Kidney (tissue), 14 donors: ENCODE data around the gene PPDPF. TPM values are rescaled to one million over a fixed set of nuclear protein-coding genes. Genes with fewer than 3 reads are reported as not detected.

ENCODE experiments used
- DNase-seq, 5 donors: peaks; one replicate each; pipeline ENCODE4 v3.0.0-alpha.2; 2013 to 2020
- FAIRE-seq: peaks from 2 replicates; lab custom pipeline; 2012; peaks lifted over from hg19 to GRCh38; lab: Jason Lieb, UNC
- H3K27ac ChIP-seq, 2 donors: one replicate each; pipeline ENCODE4 v1.7.0; 2013; ENCODE audit warnings: low read depth in 2 of 2, low read length in 2 of 2, inconsistent platforms in 1 of 2
- H3K27me3 ChIP-seq: one replicate; pipeline ENCODE4 v1.7.1; 2013; ENCODE audit warnings: low read length, inconsistent platforms; ENCODE audit not compliant: control insufficient read depth, insufficient read depth
- H3K36me3 ChIP-seq, 3 donors: one replicate each; pipeline versions ENCODE4 v1.7.0 to v1.7.1; 2013; ENCODE audit warnings: low read length in 3 of 3, control low read depth in 1 of 3, inconsistent platforms in 1 of 3; ENCODE audit not compliant: insufficient read depth in 3 of 3, control insufficient read depth in 2 of 3
- H3K4me1 ChIP-seq, 3 donors: one replicate each; pipeline versions ENCODE4 v1.7.0 to v1.7.1; 2013; ENCODE audit warnings: low read length in 3 of 3, inconsistent platforms in 1 of 3, low read depth in 1 of 3; ENCODE audit not compliant: control insufficient read depth in 2 of 3, insufficient read depth in 2 of 3
- H3K4me3 ChIP-seq, 3 donors: one replicate each; pipeline versions ENCODE4 v1.7.0 to v1.8.1; 2013; ENCODE audit warnings: low read length in 3 of 3, control low read depth in 1 of 3, inconsistent platforms in 1 of 3
- H3K9ac ChIP-seq, 3 donors: one replicate each; pipeline versions ENCODE4 v1.7.0 to v1.7.1; 2013; ENCODE audit warnings: low read length in 3 of 3, control low read depth in 1 of 3, inconsistent platforms in 1 of 3
- H3K9me3 ChIP-seq, 3 donors: one replicate each; pipeline versions ENCODE4 v1.7.0 to v1.7.1; 2013; ENCODE audit warnings: low read length in 3 of 3, control low read depth in 1 of 3, inconsistent platforms in 1 of 3; ENCODE audit not compliant: control insufficient read depth in 2 of 3, insufficient read depth in 1 of 3
- intact Hi-C: fragments of 100-400 bp; cut with DNase I; formaldehyde crosslinking; loops from one replicate; pipeline ENCODE4 v1.11.1; 2022
- polyA plus RNA-seq: library from polyadenylated mRNA; stranded (reverse); fragments of 350-450 nt; fragmentation: Illumina TruSeq; extraction: RNeasy Lipid Tissue Mini Kit (QIAGEN cat#74804); gene quantifications from one replicate; pipeline ENCODE4 v1.2.3, GENCODE V29; 2014; ENCODE audit warnings: low read depth, low replicate concordance; ENCODE audit not compliant: insufficient read depth
- total RNA-seq: library from RNA; stranded (reverse); fragmentation: NEBNext Ultra II Directional; extraction: Animal tissue kit (Norgen Biotek cat#: 25700); gene quantifications from one replicate; pipeline ENCODE4 v1.2.1, GENCODE V29; 2021
- TF ChIP-seq, protein P1 (sequence below): IDR thresholded peaks from 3 replicates; pipeline ENCODE4 v1.5.1; 2012; ENCODE audit warnings: mild to moderate bottlenecking, moderate library complexity, borderline replicate concordance; ENCODE audit not compliant: insufficient read depth; ENCODE audit errors: extremely low read depth
- donor health status: control.
- donor health status: control.
- donor health status: control.
- donor health status: control.
- donor health status: control.
- donor health status: DM: yes; HTN: yes; CAD: no.
- donor health status: Normal renal cell carcinoma (clear cell type).

Gene PPDPF
- total and polyA plus RNA-seq, 2 donors from 2014 or later, result 578 to 961 TPM

DNA sequence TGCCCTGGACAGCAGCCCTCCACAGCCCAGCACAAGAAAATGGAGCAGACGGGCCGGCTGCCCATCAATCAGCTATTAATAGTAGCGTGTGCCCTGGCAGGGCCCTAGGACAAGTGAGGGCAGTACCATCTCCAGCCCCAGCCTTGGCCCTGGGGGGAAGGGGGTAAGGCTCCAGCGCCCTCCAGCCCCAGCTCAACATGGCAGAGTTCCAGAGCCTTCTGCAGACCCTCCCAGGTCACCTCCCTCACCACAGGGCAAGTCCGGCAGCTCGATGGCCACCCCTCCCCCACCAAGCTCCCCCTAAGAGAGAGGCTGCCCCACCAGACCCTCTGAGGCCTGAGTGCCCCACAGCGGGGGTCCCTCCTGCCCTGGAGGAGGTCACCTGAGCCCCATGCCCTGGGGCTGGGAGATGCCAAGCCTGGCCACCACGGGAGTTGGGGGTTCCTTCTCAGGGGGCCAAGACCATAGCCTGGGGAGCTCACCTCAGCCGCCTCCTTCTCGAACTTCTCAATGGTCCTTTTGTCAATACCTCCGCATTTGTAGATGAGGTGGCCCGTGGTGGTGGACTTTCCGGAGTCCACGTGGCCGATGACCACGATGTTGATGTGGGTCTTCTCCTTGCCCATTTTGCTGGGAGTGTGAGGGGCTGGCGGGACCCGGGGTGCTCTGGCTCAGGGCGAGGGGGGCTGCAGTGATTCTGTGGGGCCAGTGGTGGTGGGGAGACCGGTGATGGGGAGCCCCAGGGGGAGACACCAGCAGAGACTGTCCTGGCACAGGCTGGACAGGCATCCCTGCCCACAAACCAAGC lies 23.2 kb upstream of the PPDPF start:
- TF ChIP-seq, protein P1, sequence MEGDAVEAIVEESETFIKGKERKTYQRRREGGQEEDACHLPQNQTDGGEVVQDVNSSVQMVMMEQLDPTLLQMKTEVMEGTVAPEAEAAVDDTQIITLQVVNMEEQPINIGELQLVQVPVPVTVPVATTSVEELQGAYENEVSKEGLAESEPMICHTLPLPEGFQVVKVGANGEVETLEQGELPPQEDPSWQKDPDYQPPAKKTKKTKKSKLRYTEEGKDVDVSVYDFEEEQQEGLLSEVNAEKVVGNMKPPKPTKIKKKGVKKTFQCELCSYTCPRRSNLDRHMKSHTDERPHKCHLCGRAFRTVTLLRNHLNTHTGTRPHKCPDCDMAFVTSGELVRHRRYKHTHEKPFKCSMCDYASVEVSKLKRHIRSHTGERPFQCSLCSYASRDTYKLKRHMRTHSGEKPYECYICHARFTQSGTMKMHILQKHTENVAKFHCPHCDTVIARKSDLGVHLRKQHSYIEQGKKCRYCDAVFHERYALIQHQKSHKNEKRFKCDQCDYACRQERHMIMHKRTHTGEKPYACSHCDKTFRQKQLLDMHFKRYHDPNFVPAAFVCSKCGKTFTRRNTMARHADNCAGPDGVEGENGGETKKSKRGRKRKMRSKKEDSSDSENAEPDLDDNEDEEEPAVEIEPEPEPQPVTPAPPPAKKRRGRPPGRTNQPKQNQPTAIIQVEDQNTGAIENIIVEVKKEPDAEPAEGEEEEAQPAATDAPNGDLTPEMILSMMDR, result no peak
- peak in 1 of 5 donors; percentile 73 for DNase-seq

DNA sequence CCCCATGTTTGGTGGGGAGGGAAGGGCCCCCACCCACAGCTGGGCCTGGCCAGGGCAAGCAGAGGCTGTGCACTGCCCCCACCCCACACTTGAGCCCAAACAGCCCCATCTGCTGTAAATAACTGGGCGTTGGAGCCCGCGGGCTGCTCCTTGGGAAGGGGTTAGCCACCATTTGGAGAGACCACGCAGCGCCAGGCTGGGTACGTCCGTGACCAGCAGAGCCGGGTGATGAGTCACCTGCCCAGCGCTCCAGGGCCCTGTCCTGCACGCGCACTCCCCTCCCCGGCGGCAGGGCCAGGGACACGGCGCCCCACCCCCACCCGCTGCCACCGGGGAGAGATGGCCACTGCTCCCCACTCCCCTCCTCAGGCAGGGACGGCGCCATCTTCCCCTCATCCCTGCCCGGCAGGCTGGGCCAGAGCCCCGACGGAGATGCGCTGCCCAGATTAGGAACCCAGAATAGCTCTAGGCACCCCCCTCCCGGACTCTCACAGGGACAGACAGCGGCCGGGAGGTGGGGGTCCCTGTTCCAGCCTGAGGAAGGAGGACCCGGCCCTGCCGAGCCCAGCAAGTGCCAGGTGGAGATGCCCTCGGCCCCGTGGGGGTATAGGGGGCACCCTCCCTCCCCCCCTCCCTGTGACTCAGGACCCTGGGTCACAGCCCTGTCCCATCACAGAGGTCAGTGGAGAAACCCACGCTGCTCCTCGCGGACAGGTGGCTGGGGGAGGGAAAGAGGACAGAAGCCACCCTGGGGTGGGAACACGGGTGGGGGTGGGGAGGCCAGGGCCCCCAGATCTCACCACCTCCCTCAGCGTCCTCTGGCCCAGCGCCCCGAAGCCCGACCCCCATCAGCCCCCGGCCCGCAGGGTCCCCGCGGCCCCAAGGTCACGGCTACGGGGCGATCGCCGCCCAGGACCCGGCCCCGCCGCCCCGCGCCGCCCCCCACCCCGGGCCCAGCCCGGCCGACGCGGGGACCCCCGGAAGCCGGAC lies 22.3 kb upstream of the PPDPF start:
- H3K9ac ChIP-seq, result no peak overlapping the region
- peak in 3 of 5 donors; percentile 16 to 87 (median 68) for DNase-seq

More for the DNA sequence above, 23.2 kb upstream of the PPDPF start:
- Histone ChIP-seq H3K4me3 (no peak overlapping the region), H3K4me1 (peaks cover 0 to 2% (median 0%) of the 10 kb centered on the region in 3 donors), H3K27me3 (peaks cover 2% of the 10 kb centered on the region), H3K9ac (no peak overlapping the region), H3K9me3 (no peaks in the 10 kb centered on the region), H3K27ac (no peak overlapping the region), H3K36me3 (no peaks in the 10 kb centered on the region)
- intact Hi-C loops, result no loop called here
- FAIRE-seq, result no peak

DNA sequence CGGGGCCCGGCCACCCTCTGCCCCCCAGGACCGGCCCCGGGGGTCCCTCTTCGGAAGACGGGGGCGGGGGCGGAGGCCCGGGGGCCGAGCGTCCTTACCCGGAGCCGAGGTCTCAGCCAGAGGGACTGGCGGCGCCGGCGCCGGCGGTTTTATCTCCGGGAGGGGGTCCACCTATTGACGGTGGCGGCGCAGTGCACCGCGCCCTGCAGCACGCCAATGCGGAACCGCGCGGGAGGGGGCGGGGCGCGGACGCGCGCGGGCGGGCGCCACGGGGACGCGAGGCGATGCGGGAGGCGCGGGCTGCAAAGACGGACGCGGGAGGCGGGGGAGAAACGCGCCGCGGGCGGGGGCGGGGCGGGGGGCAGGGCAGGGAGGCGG lies 21.6 kb upstream of the PPDPF start, which contains the start of gene EEF1A2:
EEF1A2 (minus strand) TSS at position 124 of the 378 bp plus-strand sequence. CDS start 1,320 bp downstream, outside the sequence.
- no peak within 1 kb of the TSS for H3K27ac ChIP-seq
- DNase-seq, result peak in 2 of 5 donors; percentile 70 to 80
- FAIRE-seq, result no peak
- no peaks in the 10 kb centered on the region for H3K9me3 ChIP-seq
- H3K4me3 ChIP-seq, result no peak within 1 kb of the TSS
- H3K27me3 ChIP-seq, result peaks cover 2% of the 10 kb centered on the region
- H3K36me3 ChIP-seq, result no peaks in the 10 kb centered on the region
- TF ChIP-seq, protein P1, result no peak
- peaks cover 0 to 2% (median 0%) of the 10 kb centered on the region in 3 donors for H3K4me1 ChIP-seq
- intact Hi-C loops, result no loop called here
- H3K9ac ChIP-seq, result no peak within 1 kb of the TSS

More for the DNA sequence above, 22.3 kb upstream of the PPDPF start:
- no peaks in the 10 kb centered on the region for H3K36me3 ChIP-seq
- H3K27ac ChIP-seq, result no peak overlapping the region
- no peak overlapping the region for H3K4me3 ChIP-seq
- peaks cover 0 to 2% (median 0%) of the 10 kb centered on the region in 3 donors for H3K4me1 ChIP-seq
- TF ChIP-seq, protein P1, result no peak
- no peak for FAIRE-seq
- intact Hi-C loops, result no loop called here
- peaks cover 2% of the 10 kb centered on the region for H3K27me3 ChIP-seq
- H3K9me3 ChIP-seq, result no peaks in the 10 kb centered on the region
